HEK293 (cell line): ENCODE results near the gene CPEB4.

Source experiments
- CTCF ChIP-seq: fragments of 450-650 bp; formaldehyde crosslinking; IDR thresholded peaks from 2 replicates; pipeline ENCODE4 v1.5.1; 2016; ENCODE audit warnings: missing biosample characterization, missing genetic modification characterization
- HOXA7 ChIP-seq: sonication (generic); formaldehyde crosslinking; IDR thresholded peaks from 2 replicates; pipeline ENCODE4 v1.8.1; 2022; ENCODE audit warnings: missing genetic modification reagents, borderline replicate concordance
- ZBTB49 ChIP-seq: fragments of 450-650 bp; formaldehyde crosslinking; IDR thresholded peaks from 2 replicates; pipeline ENCODE4 v1.5.1; 2016; ENCODE audit warnings: missing biosample characterization, missing genetic modification characterization, low read depth
- ZBTB7A ChIP-seq: fragments of 450-650 bp; formaldehyde crosslinking; IDR thresholded peaks from 2 replicates; pipeline ENCODE4 v1.5.1; 2016; ENCODE audit warnings: low read depth, missing biosample characterization, missing genetic modification characterization
- ZNF354C ChIP-seq: fragments of 450-650 bp; formaldehyde crosslinking; IDR thresholded peaks from 2 replicates; pipeline ENCODE4 v1.5.1; 2016; ENCODE audit warnings: missing biosample characterization, missing genetic modification characterization, low read depth, borderline replicate concordance

- TF ChIP-seq ZBTB49 (tag by site-specific recombination), result no peak
- no peak for TF ChIP-seq CTCF (tag by site-specific recombination)
- TF ChIP-seq ZBTB7A, result no peak
- TF ChIP-seq ZNF354C (tag by site-specific recombination), result no peak
- no peak for TF ChIP-seq HOXA7
Measured at GRCh38 chr5:173974688-173975239, 86.6 kb downstream of the CPEB4 start.
